GM12878 (cell line): Measurements from ENCODE around the gene NPAS3. TPM values are rescaled to one million over a fixed set of nuclear protein-coding genes. Genes with fewer than 3 reads are reported as not detected.

Experiments
- ATAC-seq: fragments of 200-7000 bp; cut with Tn5 transposase; 3 replicates; pipeline ENCODE4 v1.9.1; 2020; ENCODE audit warnings: mild to moderate bottlenecking, moderate library complexity
- BruUV-seq: library from RNA; stranded (reverse); fragments of 400-500 nt; replicated peaks from 2 replicates; lab custom pipeline; 2021; lab: Mats Ljungman, UMichigan
- CTCF ChIA-PET: fragments of 300-600 bp; sonication (Branson Sonifier 250); formaldehyde crosslinking; extraction: SDS; loops from one replicate; lab custom pipeline; 2021; ENCODE audit warnings: inconsistent platforms; lab: Yijun Ruan, JAX
- POLR2A ChIA-PET: fragments of 350-600 bp; formaldehyde crosslinking; extraction: SDS; loops from one replicate; lab custom pipeline; 2021; ENCODE audit warnings: inconsistent platforms; lab: Charles Lee
- RAD21 ChIA-PET: fragments of 300-600 bp; sonication (Branson Sonifier 250); formaldehyde crosslinking; loops from one replicate; lab custom pipeline; 2023; ENCODE audit warnings: antibody characterized with exemption; ENCODE audit not compliant: unreplicated experiment; lab: Charles Lee
- SMC1A ChIA-PET: fragments of 300-600 bp; sonication (Branson Sonifier 250); formaldehyde crosslinking; loops from one replicate; lab custom pipeline; 2023; ENCODE audit not compliant: unreplicated experiment, uncharacterized antibody; lab: Charles Lee
- DNase-seq: peaks from one replicate; pipeline ENCODE4 v3.0.0-alpha.2; 2011; ENCODE audit warnings: low read depth, low spot score
- FAIRE-seq: peaks from 3 replicates; lab custom pipeline; 2011; peaks lifted over from hg19 to GRCh38; lab: Jason Lieb, UNC
- H2AFZ ChIP-seq: 2 replicates; pipeline ENCODE4 v1.6.0; 2011; ENCODE audit warnings: low read depth, low read length, control low read depth; ENCODE audit not compliant: control insufficient read depth
- H3K27ac ChIP-seq: 2 replicates; pipeline ENCODE4 v1.5.1; 2011; ENCODE audit warnings: control low read depth; ENCODE audit not compliant: control insufficient read depth, insufficient read depth
- H3K27me3 ChIP-seq, 2 experiments: replicated peaks in 1 of 2; 2 replicates each; pipeline versions ENCODE4 v1.6.0 to v1.6.1; 2011; ENCODE audit warnings: low read length in 1 of 2; ENCODE audit not compliant: control insufficient read depth in 2 of 2, insufficient read depth in 2 of 2
- H3K36me3 ChIP-seq, 2 experiments: 2 replicates each; pipeline ENCODE4 v1.5.1; 2011; ENCODE audit warnings: low read length in 1 of 2; ENCODE audit not compliant: control insufficient read depth in 2 of 2, insufficient read depth in 2 of 2
- H3K4me1 ChIP-seq: 2 replicates; pipeline ENCODE4 v1.6.1; 2011; ENCODE audit warnings: mild to moderate bottlenecking, low read length, moderate library complexity, mixed read lengths; ENCODE audit not compliant: control insufficient read depth, insufficient read depth
- H3K4me2 ChIP-seq: 2 replicates; pipeline ENCODE4 v1.6.0; 2011; ENCODE audit warnings: control low read depth; ENCODE audit not compliant: control insufficient read depth, insufficient read depth
- H3K4me3 ChIP-seq: fragments of 200-600 bp; sonication (generic); 2 replicates; pipeline ENCODE4 v1.5.1; 2016
- H3K79me2 ChIP-seq: 2 replicates; pipeline ENCODE4 v1.6.0; 2011; ENCODE audit warnings: low read length; ENCODE audit not compliant: control insufficient read depth, insufficient read depth
- H3K9ac ChIP-seq: 2 replicates; pipeline ENCODE4 v1.8.0; 2011; ENCODE audit warnings: low read length, control low read depth, mixed read lengths; ENCODE audit not compliant: control insufficient read depth, insufficient read depth
- H3K9me3 ChIP-seq: replicated peaks from 3 replicates; pipeline ENCODE4 v1.5.1; 2011; ENCODE audit warnings: mild to moderate bottlenecking, low read length; ENCODE audit not compliant: control insufficient read depth, insufficient read depth
- H4K20me1 ChIP-seq: 2 replicates; pipeline ENCODE4 v1.6.0; 2011; ENCODE audit not compliant: control insufficient read depth, insufficient read depth
- ATF2 ChIP-seq: IDR thresholded peaks from 2 replicates; pipeline ENCODE4 v1.6.1; 2012; ENCODE audit warnings: low read length, inconsistent platforms
- ATF7 ChIP-seq: fragments of 450-650 bp; IDR thresholded peaks from 2 replicates; pipeline ENCODE4 v1.6.1; 2016; ENCODE audit warnings: low read depth, mild to moderate bottlenecking
- HCFC1 ChIP-seq: fragments of 150-350 bp; IDR thresholded peaks from 2 replicates; pipeline ENCODE4 v1.6.1; 2014; ENCODE audit warnings: low read length
- MEF2A ChIP-seq: IDR thresholded peaks from 2 replicates; pipeline ENCODE4 v1.6.1; 2011; ENCODE audit warnings: low read depth, mild to moderate bottlenecking, low read length, moderate library complexity; ENCODE audit not compliant: insufficient read depth
- NR2F1 ChIP-seq: fragments of 450-650 bp; conservative IDR thresholded peaks from 2 replicates; pipeline ENCODE4 v1.6.1; 2017; ENCODE audit warnings: mild to moderate bottlenecking
- ZBED1 ChIP-seq: IDR thresholded peaks from 2 replicates; pipeline ENCODE4 v1.6.1; 2016; ENCODE audit warnings: borderline replicate concordance
- ZNF217 ChIP-seq: fragments of 450-650 bp; IDR thresholded peaks from 2 replicates; pipeline ENCODE4 v1.6.1; 2017; ENCODE audit warnings: antibody characterized with exemption, mild to moderate bottlenecking
- WGBS: methylation state at CpG from one replicate; pipeline ENCODE4 v1.1.6; 2016; ENCODE audit warnings: low lambda C conversion rate; ENCODE audit not compliant: insufficient replicate concordance, insufficient coverage; ENCODE audit errors: missing lambda C conversion rate; 5-methylcytosine and 5-hydroxymethylcytosine counted together
- in situ Hi-C: fragments of 300-500 bp; cut with MboI; formaldehyde crosslinking; loops from 9 replicates; pipeline ENCODE4 v1.14.3; 2018; ENCODE audit warnings: mixed read lengths
- intact Hi-C: fragments of 100-400 bp; cut with micrococcal nuclease; formaldehyde crosslinking; loops from one replicate; pipeline ENCODE4 v1.14.2; 2022; ENCODE audit not compliant: unreplicated experiment
- polyA plus RNA-seq, 11 experiments: library from polyadenylated mRNA; depleted of rRNA in 4 of 11; unstranded in 6 of 11; stranded (reverse) in 5 of 11; fragments of >200 nt; fragmentation: Nextera tagmentation in 4 of 11; fragmentation: Illumina TruSeq in 1 of 11; extraction: Ambion mirVana in 4 of 11; extraction: Trizol in 1 of 11; gene quantifications; 1 replicate in 1 of 11; 2 replicates in 10 of 11; pipeline versions ENCODE4 v1.2.1 to v1.2.3, GENCODE V29; 2011 to 2016; ENCODE audit warnings: inconsistent platforms in 2 of 11, missing spikeins in 2 of 11, low read depth in 1 of 11
- total RNA-seq, 4 experiments: library from RNA; depleted of rRNA in 3 of 4; stranded (reverse); fragments of >200 nt in 3 of 4; fragmentation: Illumina TruSeq in 1 of 4; extraction: Trizol in 1 of 4; gene quantifications; 2 replicates each; pipeline versions ENCODE4 v1.2.1 to v1.2.3, GENCODE V29; 2013 to 2021
- TF ChIP-seq, protein P1 (sequence below): fragments of 450-650 bp; formaldehyde crosslinking; IDR thresholded peaks from 2 replicates; pipeline ENCODE4 v1.4.0; 2020; ENCODE audit warnings: mild to moderate bottlenecking, moderate library complexity
- TF ChIP-seq, protein P2 (sequence below): fragments of 150-350 bp; IDR thresholded peaks from 2 replicates; pipeline ENCODE4 v1.6.1; 2016; ENCODE audit warnings: low read depth, low read length

The NPAS3 gene
- total and polyA plus RNA-seq, 10 of the 15 experiments (the other 5 are each of a cell fraction or from before 2014, with no cell fraction given): under 0.01 to 2.7 (median 0.03) TPM; not detected in 6

DNA sequence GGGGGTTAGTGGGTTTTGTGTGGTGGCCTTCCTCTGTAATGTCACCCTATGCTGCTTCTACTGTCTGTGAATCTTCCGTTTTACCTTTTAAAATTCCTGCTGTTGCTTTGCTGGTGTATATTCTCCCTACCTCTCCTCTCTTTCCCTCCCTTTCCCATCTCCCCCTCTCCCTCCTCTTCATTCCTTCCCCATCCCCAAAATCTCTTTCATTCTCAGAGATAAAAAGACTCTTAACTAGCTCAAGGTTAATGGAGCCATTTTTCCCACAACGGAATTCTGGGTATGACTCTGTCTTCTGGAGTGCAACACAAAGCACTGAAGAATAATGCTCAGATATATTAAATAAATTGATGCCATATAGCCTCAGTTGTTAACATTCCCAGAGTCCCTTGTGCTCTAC, 864.1 kb downstream of the NPAS3 start:
- Histone ChIP-seq H3K9ac (no peak overlapping the region), H2AFZ (no peak overlapping the region), H3K9me3 (no peaks in the 10 kb centered on the region), H3K27ac (no peak overlapping the region), H3K27me3 (no peaks in the 10 kb centered on the region; a peak in 1 of 4 replicates), H3K79me2 (no peaks in the 10 kb centered on the region), H3K4me3 (no peak overlapping the region)
- no peak for ATAC-seq
- ChIA-PET POLR2A (no interaction called here), RAD21 (interaction anchor here (1.4 to 3.4 kb wide), 5 partner anchors 9 to 522 kb away, joined by 4 to 16 read pairs (median 5); no protein-coding TSS in a partner anchor), SMC1A (interaction anchor here (1.2 to 3.8 kb wide), 4 partner anchors 10 to 295 kb away, joined by 3 to 16 read pairs (median 7); no protein-coding TSS in a partner anchor), CTCF (interaction anchor here (0.7 to 1.9 kb wide), 4 partner anchors 9 to 212 kb away, joined by 3 to 5 read pairs (median 3); no protein-coding TSS in a partner anchor)
- no TSS peak for BruUV-seq
- intact Hi-C loops (no loop called here), in situ Hi-C loops (no loop called here)
- TF ChIP-seq ZNF217 (no peak), NR2F1 (no peak), HCFC1 (no peak), ZBED1 (no peak), ATF2 (no peak), ATF7 (no peak), MEF2A (no peak)
- TF ChIP-seq, protein P1, sequence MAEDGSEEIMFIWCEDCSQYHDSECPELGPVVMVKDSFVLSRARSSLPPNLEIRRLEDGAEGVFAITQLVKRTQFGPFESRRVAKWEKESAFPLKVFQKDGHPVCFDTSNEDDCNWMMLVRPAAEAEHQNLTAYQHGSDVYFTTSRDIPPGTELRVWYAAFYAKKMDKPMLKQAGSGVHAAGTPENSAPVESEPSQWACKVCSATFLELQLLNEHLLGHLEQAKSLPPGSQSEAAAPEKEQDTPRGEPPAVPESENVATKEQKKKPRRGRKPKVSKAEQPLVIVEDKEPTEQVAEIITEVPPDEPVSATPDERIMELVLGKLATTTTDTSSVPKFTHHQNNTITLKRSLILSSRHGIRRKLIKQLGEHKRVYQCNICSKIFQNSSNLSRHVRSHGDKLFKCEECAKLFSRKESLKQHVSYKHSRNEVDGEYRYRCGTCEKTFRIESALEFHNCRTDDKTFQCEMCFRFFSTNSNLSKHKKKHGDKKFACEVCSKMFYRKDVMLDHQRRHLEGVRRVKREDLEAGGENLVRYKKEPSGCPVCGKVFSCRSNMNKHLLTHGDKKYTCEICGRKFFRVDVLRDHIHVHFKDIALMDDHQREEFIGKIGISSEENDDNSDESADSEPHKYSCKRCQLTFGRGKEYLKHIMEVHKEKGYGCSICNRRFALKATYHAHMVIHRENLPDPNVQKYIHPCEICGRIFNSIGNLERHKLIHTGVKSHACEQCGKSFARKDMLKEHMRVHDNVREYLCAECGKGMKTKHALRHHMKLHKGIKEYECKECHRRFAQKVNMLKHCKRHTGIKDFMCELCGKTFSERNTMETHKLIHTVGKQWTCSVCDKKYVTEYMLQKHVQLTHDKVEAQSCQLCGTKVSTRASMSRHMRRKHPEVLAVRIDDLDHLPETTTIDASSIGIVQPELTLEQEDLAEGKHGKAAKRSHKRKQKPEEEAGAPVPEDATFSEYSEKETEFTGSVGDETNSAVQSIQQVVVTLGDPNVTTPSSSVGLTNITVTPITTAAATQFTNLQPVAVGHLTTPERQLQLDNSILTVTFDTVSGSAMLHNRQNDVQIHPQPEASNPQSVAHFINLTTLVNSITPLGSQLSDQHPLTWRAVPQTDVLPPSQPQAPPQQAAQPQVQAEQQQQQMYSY (CRISPR knock-in tag): no peak
- TF ChIP-seq, protein P2, sequence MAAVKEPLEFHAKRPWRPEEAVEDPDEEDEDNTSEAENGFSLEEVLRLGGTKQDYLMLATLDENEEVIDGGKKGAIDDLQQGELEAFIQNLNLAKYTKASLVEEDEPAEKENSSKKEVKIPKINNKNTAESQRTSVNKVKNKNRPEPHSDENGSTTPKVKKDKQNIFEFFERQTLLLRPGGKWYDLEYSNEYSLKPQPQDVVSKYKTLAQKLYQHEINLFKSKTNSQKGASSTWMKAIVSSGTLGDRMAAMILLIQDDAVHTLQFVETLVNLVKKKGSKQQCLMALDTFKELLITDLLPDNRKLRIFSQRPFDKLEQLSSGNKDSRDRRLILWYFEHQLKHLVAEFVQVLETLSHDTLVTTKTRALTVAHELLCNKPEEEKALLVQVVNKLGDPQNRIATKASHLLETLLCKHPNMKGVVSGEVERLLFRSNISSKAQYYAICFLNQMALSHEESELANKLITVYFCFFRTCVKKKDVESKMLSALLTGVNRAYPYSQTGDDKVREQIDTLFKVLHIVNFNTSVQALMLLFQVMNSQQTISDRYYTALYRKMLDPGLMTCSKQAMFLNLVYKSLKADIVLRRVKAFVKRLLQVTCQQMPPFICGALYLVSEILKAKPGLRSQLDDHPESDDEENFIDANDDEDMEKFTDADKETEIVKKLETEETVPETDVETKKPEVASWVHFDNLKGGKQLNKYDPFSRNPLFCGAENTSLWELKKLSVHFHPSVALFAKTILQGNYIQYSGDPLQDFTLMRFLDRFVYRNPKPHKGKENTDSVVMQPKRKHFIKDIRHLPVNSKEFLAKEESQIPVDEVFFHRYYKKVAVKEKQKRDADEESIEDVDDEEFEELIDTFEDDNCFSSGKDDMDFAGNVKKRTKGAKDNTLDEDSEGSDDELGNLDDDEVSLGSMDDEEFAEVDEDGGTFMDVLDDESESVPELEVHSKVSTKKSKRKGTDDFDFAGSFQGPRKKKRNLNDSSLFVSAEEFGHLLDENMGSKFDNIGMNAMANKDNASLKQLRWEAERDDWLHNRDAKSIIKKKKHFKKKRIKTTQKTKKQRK: no peak
- TF ChIP-seq, all 136 proteins: peak for 0
- Histone ChIP-seq H4K20me1 (no peaks in the 10 kb centered on the region), H3K36me3 (no peaks in the 10 kb centered on the region), H3K4me1 (no peaks in the 10 kb centered on the region), H3K4me2 (no peak overlapping the region)
- DNase-seq (no peak), FAIRE-seq (no peak)
- WGBS: 30% methylated on average over 2 of the region's 2 CpGs
